HepG2 (cell line): Measurements from ENCODE around the gene RAB1B. TPM values are rescaled to one million over a fixed set of nuclear protein-coding genes. Genes with fewer than 3 reads are reported as not detected.

Source experiments
- ARNT ChIP-seq: fragments of 450-650 bp; IDR thresholded peaks from 2 replicates; pipeline ENCODE4 v1.6.1; 2017
- BHLHE40 ChIP-seq: IDR thresholded peaks from 2 replicates; pipeline ENCODE4 v1.6.1; 2011; ENCODE audit warnings: low read length, improper control_type of control experiment
- HDAC1 ChIP-seq: sonication (generic); formaldehyde crosslinking; IDR thresholded peaks from 2 replicates; pipeline ENCODE4 v1.5.1; 2020; ENCODE audit warnings: mild to moderate bottlenecking, missing genetic modification reagents
- MTA1 ChIP-seq: sonication (generic); formaldehyde crosslinking; IDR thresholded peaks from 2 replicates; pipeline ENCODE4 v1.4.0; 2020; ENCODE audit warnings: missing genetic modification reagents, mild to moderate bottlenecking, borderline replicate concordance
- NFIC ChIP-seq: IDR thresholded peaks from 2 replicates; pipeline ENCODE4 v1.6.1; 2012; ENCODE audit warnings: mild to moderate bottlenecking, low read length, inconsistent platforms
- SIX4 ChIP-seq: sonication (generic); formaldehyde crosslinking; IDR thresholded peaks from 2 replicates; pipeline ENCODE4 v1.4.0; 2020; ENCODE audit warnings: missing genetic modification reagents
- ZNF224 ChIP-seq: sonication (generic); formaldehyde crosslinking; IDR thresholded peaks from 2 replicates; pipeline ENCODE4 v1.5.0; 2020; ENCODE audit warnings: mild to moderate bottlenecking, missing genetic modification reagents
- ZNF263 ChIP-seq: sonication (generic); formaldehyde crosslinking; IDR thresholded peaks from 2 replicates; pipeline ENCODE4 v1.4.0; 2020; ENCODE audit warnings: missing genetic modification reagents
- ZNF274 ChIP-seq: sonication (generic); formaldehyde crosslinking; IDR thresholded peaks from 2 replicates; pipeline ENCODE4 v1.5.1; 2020; ENCODE audit warnings: mild to moderate bottlenecking, missing genetic modification reagents
- ZNF562 ChIP-seq: sonication (generic); formaldehyde crosslinking; IDR thresholded peaks from 2 replicates; pipeline ENCODE4 v1.8.0; 2022; ENCODE audit warnings: missing genetic modification reagents, borderline replicate concordance
- polyA plus RNA-seq, 8 experiments: library from polyadenylated mRNA; depleted of rRNA in 3 of 8; stranded (reverse) in 7 of 8; unstranded in 1 of 8; fragments of >200 nt; fragmentation: Illumina TruSeq in 4 of 8; extraction: Trizol in 4 of 8; gene quantifications; 2 replicates each; pipeline versions ENCODE4 v1.2.1 to v1.2.3, GENCODE V29; 2011 to 2016; ENCODE audit warnings: low read depth in 4 of 8, missing spikeins in 1 of 8, mixed read lengths in 1 of 8; ENCODE audit not compliant: insufficient read depth in 1 of 8
- total RNA-seq, 5 experiments: library from RNA; depleted of rRNA; stranded (reverse); fragments of >200 nt; fragmentation: Illumina TruSeq; extraction: Trizol; gene quantifications; 2 replicates each; pipeline ENCODE4 v1.2.3, GENCODE V29; 2016; ENCODE audit warnings: low read depth in 1 of 5
- TF ChIP-seq, protein P1 (sequence below): sonication (generic); formaldehyde crosslinking; IDR thresholded peaks from 2 replicates; pipeline ENCODE4 v1.9.0; 2021; ENCODE audit warnings: mild to moderate bottlenecking, missing genetic modification reagents
- TF ChIP-seq, protein P2 (sequence below): sonication (generic); formaldehyde crosslinking; IDR thresholded peaks from 2 replicates; pipeline ENCODE4 v1.4.0; 2020; ENCODE audit warnings: missing genetic modification reagents, borderline replicate concordance
- TF ChIP-seq, protein P3 (sequence below): sonication (generic); formaldehyde crosslinking; IDR thresholded peaks from 2 replicates; pipeline ENCODE4 v1.4.0; 2020; ENCODE audit warnings: missing genetic modification reagents; ENCODE audit errors: not compliant biosample characterization

RAB1B gene
- total and polyA plus RNA-seq, 2 of the 13 experiments (the other 11 are each of a cell fraction or from before 2014, with no cell fraction given), result 77.9 to 87.9 TPM

DNA sequence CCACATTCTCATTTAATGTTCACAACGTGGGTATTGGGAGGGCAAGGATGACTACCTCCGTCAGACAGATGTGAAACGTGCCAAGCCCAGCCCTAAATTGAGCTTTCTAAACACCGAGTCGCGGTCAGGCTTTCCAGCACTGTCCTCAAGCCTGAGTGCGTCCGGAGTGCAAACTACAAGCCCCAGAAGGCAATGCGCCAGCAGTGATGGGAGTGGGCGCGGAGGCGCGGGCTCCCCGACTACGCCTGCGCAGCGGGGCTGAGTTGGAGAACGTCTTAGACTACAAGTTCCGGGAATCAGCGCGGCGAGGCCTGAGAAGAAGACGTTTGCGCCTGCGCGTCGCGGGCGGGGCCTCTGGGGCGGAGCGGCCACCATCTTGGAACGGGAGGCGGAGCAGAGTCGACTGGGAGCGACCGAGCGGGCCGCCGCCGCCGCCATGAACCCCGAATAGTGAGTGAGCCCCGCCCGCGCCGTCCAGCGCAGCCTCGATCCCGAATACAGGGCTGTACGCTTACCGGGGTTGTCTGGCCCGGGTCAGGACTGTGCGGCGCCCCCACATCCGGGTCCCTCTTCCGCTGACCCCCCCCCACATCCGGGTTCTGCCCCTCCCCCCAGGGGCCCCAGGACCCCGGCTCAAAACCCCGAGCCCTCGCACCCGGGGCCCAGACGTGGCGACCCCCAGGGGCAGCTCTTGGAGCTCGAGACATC lies at the start of gene RAB1B (continued):
- TF ChIP-seq ZNF562 (CRISPR knock-in tag) (no peak), ZNF263 (no peak), ZNF274 (CRISPR knock-in tag) (0 out of 2 replicates have a peak, but pooled peaks have one; percentile 9), ZNF224 (CRISPR knock-in tag) (no peak), NFIC (no peak), BHLHE40 (no peak), ARNT (no peak), HDAC1 (no peak), MTA1 (CRISPR knock-in tag) (no peak), SIX4 (CRISPR knock-in tag) (no peak)
- TF ChIP-seq, protein P1, sequence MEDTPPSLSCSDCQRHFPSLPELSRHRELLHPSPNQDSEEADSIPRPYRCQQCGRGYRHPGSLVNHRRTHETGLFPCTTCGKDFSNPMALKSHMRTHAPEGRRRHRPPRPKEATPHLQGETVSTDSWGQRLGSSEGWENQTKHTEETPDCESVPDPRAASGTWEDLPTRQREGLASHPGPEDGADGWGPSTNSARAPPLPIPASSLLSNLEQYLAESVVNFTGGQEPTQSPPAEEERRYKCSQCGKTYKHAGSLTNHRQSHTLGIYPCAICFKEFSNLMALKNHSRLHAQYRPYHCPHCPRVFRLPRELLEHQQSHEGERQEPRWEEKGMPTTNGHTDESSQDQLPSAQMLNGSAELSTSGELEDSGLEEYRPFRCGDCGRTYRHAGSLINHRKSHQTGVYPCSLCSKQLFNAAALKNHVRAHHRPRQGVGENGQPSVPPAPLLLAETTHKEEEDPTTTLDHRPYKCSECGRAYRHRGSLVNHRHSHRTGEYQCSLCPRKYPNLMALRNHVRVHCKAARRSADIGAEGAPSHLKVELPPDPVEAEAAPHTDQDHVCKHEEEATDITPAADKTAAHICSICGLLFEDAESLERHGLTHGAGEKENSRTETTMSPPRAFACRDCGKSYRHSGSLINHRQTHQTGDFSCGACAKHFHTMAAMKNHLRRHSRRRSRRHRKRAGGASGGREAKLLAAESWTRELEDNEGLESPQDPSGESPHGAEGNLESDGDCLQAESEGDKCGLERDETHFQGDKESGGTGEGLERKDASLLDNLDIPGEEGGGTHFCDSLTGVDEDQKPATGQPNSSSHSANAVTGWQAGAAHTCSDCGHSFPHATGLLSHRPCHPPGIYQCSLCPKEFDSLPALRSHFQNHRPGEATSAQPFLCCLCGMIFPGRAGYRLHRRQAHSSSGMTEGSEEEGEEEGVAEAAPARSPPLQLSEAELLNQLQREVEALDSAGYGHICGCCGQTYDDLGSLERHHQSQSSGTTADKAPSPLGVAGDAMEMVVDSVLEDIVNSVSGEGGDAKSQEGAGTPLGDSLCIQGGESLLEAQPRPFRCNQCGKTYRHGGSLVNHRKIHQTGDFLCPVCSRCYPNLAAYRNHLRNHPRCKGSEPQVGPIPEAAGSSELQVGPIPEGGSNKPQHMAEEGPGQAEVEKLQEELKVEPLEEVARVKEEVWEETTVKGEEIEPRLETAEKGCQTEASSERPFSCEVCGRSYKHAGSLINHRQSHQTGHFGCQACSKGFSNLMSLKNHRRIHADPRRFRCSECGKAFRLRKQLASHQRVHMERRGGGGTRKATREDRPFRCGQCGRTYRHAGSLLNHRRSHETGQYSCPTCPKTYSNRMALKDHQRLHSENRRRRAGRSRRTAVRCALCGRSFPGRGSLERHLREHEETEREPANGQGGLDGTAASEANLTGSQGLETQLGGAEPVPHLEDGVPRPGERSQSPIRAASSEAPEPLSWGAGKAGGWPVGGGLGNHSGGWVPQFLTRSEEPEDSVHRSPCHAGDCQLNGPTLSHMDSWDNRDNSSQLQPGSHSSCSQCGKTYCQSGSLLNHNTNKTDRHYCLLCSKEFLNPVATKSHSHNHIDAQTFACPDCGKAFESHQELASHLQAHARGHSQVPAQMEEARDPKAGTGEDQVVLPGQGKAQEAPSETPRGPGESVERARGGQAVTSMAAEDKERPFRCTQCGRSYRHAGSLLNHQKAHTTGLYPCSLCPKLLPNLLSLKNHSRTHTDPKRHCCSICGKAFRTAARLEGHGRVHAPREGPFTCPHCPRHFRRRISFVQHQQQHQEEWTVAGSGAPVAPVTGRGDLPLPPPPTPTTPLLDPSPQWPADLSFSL, result no peak
- TF ChIP-seq, protein P2, sequence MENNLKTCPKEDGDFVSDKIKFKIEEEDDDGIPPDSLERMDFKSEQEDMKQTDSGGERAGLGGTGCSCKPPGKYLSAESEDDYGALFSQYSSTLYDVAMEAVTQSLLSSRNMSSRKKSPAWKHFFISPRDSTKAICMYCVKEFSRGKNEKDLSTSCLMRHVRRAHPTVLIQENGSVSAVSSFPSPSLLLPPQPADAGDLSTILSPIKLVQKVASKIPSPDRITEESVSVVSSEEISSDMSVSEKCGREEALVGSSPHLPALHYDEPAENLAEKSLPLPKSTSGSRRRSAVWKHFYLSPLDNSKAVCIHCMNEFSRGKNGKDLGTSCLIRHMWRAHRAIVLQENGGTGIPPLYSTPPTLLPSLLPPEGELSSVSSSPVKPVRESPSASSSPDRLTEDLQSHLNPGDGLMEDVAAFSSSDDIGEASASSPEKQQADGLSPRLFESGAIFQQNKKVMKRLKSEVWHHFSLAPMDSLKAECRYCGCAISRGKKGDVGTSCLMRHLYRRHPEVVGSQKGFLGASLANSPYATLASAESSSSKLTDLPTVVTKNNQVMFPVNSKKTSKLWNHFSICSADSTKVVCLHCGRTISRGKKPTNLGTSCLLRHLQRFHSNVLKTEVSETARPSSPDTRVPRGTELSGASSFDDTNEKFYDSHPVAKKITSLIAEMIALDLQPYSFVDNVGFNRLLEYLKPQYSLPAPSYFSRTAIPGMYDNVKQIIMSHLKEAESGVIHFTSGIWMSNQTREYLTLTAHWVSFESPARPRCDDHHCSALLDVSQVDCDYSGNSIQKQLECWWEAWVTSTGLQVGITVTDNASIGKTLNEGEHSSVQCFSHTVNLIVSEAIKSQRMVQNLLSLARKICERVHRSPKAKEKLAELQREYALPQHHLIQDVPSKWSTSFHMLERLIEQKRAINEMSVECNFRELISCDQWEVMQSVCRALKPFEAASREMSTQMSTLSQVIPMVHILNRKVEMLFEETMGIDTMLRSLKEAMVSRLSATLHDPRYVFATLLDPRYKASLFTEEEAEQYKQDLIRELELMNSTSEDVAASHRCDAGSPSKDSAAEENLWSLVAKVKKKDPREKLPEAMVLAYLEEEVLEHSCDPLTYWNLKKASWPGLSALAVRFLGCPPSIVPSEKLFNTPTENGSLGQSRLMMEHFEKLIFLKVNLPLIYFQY (CRISPR knock-in tag), result no peak
- TF ChIP-seq, protein P3, sequence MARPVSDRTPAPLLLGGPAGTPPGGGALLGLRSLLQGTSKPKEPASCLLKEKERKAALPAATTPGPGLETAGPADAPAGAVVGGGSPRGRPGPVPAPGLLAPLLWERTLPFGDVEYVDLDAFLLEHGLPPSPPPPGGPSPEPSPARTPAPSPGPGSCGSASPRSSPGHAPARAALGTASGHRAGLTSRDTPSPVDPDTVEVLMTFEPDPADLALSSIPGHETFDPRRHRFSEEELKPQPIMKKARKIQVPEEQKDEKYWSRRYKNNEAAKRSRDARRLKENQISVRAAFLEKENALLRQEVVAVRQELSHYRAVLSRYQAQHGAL, result no peak
